A673 (cell line): Measurements from ENCODE around the gene DSCAML1. TPM values are rescaled to one million over a fixed set of nuclear protein-coding genes. Genes with fewer than 3 reads are reported as not detected.

Experiments
- BruUV-seq: library from RNA; stranded (reverse); fragments of 400-500 nt; replicated peaks from 2 replicates; lab custom pipeline; 2021; lab: Mats Ljungman, UMichigan
- CTCF ChIA-PET: fragments of 300-600 bp; sonication (Branson Sonifier 250); formaldehyde crosslinking; loops from one replicate; lab custom pipeline; 2022; ENCODE audit warnings: antibody characterized with exemption; lab: Charles Lee
- POLR2A ChIA-PET: fragments of 300-600 bp; sonication (Branson Sonifier 250); formaldehyde crosslinking; loops from one replicate; lab custom pipeline; 2022; ENCODE audit warnings: antibody characterized with exemption; ENCODE audit not compliant: low non-redundant PET; lab: Charles Lee
- DNase-seq: peaks from one replicate; pipeline ENCODE4 v3.0.0-alpha.2; 2015; ENCODE audit warnings: low spot score
- H3K27ac ChIP-seq: fragments of 200-600 bp; sonication (generic); 2 replicates; pipeline ENCODE4 v1.5.1; 2016; ENCODE audit warnings: mixed run types, low read depth, mild to moderate bottlenecking, mixed read lengths, antibody characterized with exemption, low read length; ENCODE audit not compliant: poor library complexity, severe bottlenecking
- H3K27me3 ChIP-seq: fragments of 200-600 bp; sonication (generic); replicated peaks from 2 replicates; pipeline ENCODE4 v1.6.1; 2017; ENCODE audit warnings: mixed run types, low read depth, mild to moderate bottlenecking, mixed read lengths, antibody characterized with exemption, low read length; ENCODE audit not compliant: insufficient read depth, poor library complexity
- H3K36me3 ChIP-seq: fragments of 200-600 bp; sonication (generic); 2 replicates; pipeline ENCODE4 v1.6.1; 2016; ENCODE audit warnings: mixed run types, mild to moderate bottlenecking, mixed read lengths, antibody characterized with exemption, low read length; ENCODE audit not compliant: insufficient read depth, poor library complexity, severe bottlenecking
- H3K4me1 ChIP-seq: fragments of 200-600 bp; sonication (generic); 2 replicates; pipeline ENCODE4 v1.6.1; 2017; ENCODE audit warnings: mixed run types, mild to moderate bottlenecking, mixed read lengths, antibody characterized with exemption, low read length; ENCODE audit not compliant: insufficient read depth, poor library complexity, severe bottlenecking
- H3K4me3 ChIP-seq: fragments of 200-600 bp; sonication (generic); 2 replicates; pipeline ENCODE4 v1.5.1; 2016; ENCODE audit warnings: low read depth, mixed run types, mild to moderate bottlenecking, mixed read lengths, low read length; ENCODE audit not compliant: poor library complexity, severe bottlenecking
- H3K9me3 ChIP-seq: fragments of 200-600 bp; sonication (generic); 2 replicates; pipeline ENCODE4 v1.6.1; 2016; ENCODE audit warnings: mixed run types, low read depth, mild to moderate bottlenecking, mixed read lengths, antibody characterized with exemption, low read length; ENCODE audit not compliant: poor library complexity, severe bottlenecking
- CTCF ChIP-seq: fragments of 300-800, 200-600 bp; sonication (generic); conservative IDR thresholded peaks from 2 replicates; pipeline ENCODE4 v1.5.1; 2017; ENCODE audit warnings: low read depth, mild to moderate bottlenecking, antibody characterized with exemption, low read length, moderate library complexity, mixed read lengths
- EZH2 ChIP-seq: fragments of 200-600 bp; sonication (generic); IDR thresholded peaks from 2 replicates; pipeline ENCODE4 v1.6.1; 2017; ENCODE audit warnings: borderline replicate concordance, low read depth, mild to moderate bottlenecking, mixed read lengths, antibody characterized with exemption, low read length; ENCODE audit not compliant: poor library complexity, severe bottlenecking
- intact Hi-C: fragments of 100-400 bp; cut with micrococcal nuclease; formaldehyde crosslinking; loops from one replicate; pipeline ENCODE4 v1.10.0; 2022; ENCODE audit not compliant: unreplicated experiment
- total RNA-seq: library from RNA; stranded (reverse); gene quantifications from 2 replicates; pipeline ENCODE4 v1.2.3, GENCODE V29; 2021

The DSCAML1 gene
- total RNA-seq, 1 experiment from 2014 or later: not detected

GRCh38 chr11:117524468-117525183, 272.4 kb downstream of the DSCAML1 start:
- ChIA-PET CTCF (no interaction called here), POLR2A (no interaction called here)
- DNase-seq: no peak
- no TSS peak for BruUV-seq
- TF ChIP-seq CTCF: no peak
- no peak for TF ChIP-seq EZH2
- Histone ChIP-seq H3K4me1 (peaks cover 12% of the 10 kb centered on the region), H3K27me3 (no peaks in the 10 kb centered on the region), H3K36me3 (no peaks in the 10 kb centered on the region), H3K27ac (no peak overlapping the region), H3K4me3 (no peak overlapping the region), H3K9me3 (no peaks in the 10 kb centered on the region)
- intact Hi-C loops: no loop called here

- TF ChIP-seq CTCF (no peak), EZH2 (no peak)
- no peak overlapping the region for H3K27ac ChIP-seq
- no peak overlapping the region for H3K4me3 ChIP-seq
- CTCF ChIA-PET: no interaction called here
- POLR2A ChIA-PET: no interaction called here
- no peaks in the 10 kb centered on the region for H3K27me3 ChIP-seq
- peaks cover 11% of the 10 kb centered on the region for H3K4me1 ChIP-seq
- H3K36me3 ChIP-seq: no peaks in the 10 kb centered on the region
- no peak for DNase-seq
- intact Hi-C loops: no loop called here
- no TSS peak for BruUV-seq
- no peaks in the 10 kb centered on the region for H3K9me3 ChIP-seq
Measured at GRCh38 chr11:117523680-117524079, 273.3 kb downstream of the DSCAML1 start.

GRCh38 chr11:117521974-117522373, 275.0 kb downstream of the DSCAML1 start:
- ChIA-PET POLR2A (no interaction called here), CTCF (no interaction called here)
- Histone ChIP-seq H3K27me3 (no peaks in the 10 kb centered on the region), H3K27ac (no peak overlapping the region), H3K4me3 (no peak overlapping the region), H3K36me3 (no peaks in the 10 kb centered on the region), H3K9me3 (no peaks in the 10 kb centered on the region), H3K4me1 (no peaks in the 10 kb centered on the region)
- no TSS peak for BruUV-seq
- TF ChIP-seq CTCF (no peak), EZH2 (no peak)
- DNase-seq: no peak
- intact Hi-C loops: no loop called here
